Neural cell (in vitro differentiated cells): ENCODE data around the gene CTDSP2.

ENCODE experiments used
- EZH2 ChIP-seq: fragments of 200-600, 300-800 bp; shearing (Covaris generic), sonication (generic); IDR thresholded peaks from 2 replicates; pipeline ENCODE4 v1.6.1; 2014; ENCODE audit warnings: antibody characterized with exemption, low read length, borderline replicate concordance, mild to moderate bottlenecking; ENCODE audit not compliant: insufficient read depth, poor library complexity, severe bottlenecking
- RAD21 ChIP-seq: fragments of 450-650 bp; conservative IDR thresholded peaks from 2 replicates; pipeline ENCODE4 v1.6.1; 2014; ENCODE audit warnings: antibody characterized with exemption, mild to moderate bottlenecking, moderate library complexity
- TF ChIP-seq, protein P1 (sequence below): fragments of 450-650 bp; IDR thresholded peaks from 2 replicates; pipeline ENCODE4 v1.5.1; 2014; ENCODE audit warnings: antibody characterized with exemption, mild to moderate bottlenecking, moderate library complexity; ENCODE audit not compliant: poor library complexity, severe bottlenecking

DNA sequence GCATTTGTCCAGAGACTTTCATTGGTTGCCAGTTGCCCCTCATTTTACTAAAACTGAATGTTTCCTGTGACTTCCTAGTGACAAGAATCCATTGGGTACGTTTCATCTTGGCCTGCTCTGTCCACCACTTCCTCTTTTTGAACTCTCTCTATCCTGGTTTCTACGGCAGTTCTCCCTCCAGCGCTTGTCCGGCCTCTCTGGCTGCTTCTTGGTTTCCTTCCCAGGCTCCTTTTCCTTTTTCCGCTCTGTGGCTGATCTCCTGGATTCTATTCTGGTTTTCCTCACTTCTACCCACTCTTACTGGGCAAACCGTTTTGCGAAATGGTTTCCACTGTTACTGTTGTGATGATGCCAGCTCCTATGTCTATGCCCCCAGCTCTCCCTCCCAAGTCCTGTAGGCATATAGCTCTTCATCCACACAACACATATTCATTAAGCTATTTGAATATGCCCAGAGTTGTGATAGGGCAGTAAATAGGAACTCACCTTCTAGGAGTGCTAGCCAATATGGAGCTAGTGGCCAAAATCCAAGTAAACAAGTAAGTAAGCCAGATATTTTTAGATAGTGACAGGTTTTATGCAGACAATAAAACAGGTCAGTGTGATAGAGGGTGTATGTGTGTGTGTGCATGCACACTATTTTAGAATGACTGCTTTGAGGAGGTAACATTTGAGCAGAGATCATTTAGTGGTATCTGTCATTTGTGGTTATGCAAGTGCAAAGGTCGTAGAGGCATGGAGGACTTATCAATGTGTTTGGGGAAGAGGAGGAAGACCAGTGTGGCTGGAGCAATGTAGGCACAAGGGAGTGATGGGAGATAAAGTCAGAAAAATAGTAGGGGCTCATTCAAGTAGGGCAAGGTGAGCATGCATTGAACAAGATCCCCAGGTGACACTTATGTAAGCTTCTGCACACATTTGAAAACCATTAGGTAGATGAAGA lies 27.9 kb upstream of the CTDSP2 start:
- TF ChIP-seq, protein P1, sequence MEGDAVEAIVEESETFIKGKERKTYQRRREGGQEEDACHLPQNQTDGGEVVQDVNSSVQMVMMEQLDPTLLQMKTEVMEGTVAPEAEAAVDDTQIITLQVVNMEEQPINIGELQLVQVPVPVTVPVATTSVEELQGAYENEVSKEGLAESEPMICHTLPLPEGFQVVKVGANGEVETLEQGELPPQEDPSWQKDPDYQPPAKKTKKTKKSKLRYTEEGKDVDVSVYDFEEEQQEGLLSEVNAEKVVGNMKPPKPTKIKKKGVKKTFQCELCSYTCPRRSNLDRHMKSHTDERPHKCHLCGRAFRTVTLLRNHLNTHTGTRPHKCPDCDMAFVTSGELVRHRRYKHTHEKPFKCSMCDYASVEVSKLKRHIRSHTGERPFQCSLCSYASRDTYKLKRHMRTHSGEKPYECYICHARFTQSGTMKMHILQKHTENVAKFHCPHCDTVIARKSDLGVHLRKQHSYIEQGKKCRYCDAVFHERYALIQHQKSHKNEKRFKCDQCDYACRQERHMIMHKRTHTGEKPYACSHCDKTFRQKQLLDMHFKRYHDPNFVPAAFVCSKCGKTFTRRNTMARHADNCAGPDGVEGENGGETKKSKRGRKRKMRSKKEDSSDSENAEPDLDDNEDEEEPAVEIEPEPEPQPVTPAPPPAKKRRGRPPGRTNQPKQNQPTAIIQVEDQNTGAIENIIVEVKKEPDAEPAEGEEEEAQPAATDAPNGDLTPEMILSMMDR, result no peak
- TF ChIP-seq EZH2, result no peak
- TF ChIP-seq RAD21, result no peak
